ENCODE results near the gene HIF1AN.

Gene HIF1AN

DNA sequence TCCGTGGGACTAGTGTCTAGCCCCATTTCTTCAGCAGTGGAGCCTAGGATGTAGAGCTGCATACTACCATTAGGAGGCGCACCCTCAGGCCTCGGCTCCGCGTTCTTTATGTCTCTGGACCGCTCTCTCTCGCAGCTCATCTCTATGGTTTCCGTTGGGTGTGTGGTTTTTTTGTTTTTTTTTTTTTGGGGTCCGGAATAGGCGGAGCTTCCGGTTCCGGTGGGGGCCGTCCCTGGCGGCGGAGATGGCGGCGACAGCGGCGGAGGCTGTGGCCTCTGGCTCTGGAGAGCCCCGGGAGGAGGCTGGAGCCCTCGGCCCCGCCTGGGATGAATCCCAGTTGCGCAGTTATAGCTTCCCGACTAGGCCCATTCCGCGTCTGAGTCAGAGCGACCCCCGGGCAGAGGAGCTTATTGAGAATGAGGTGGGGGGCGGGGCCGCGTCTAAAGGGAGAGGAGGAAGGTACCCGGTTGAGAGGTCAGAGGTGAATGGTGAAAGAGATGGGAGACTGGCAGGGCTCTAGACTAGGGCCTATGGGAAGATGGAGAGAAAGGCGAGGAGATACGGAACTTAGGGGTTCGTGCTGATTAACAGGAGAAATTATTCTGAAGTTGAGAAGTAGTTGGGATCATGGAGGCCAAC, at the start of gene HIF1AN:
TSS of gene HIF1AN (plus strand) at position 229 of the 639 bp plus-strand sequence. CDS start at position 245, 16 bp downstream.
- peak; percentile 85 for DNase-seq (ENCODE audit: low read depth)

DNA sequence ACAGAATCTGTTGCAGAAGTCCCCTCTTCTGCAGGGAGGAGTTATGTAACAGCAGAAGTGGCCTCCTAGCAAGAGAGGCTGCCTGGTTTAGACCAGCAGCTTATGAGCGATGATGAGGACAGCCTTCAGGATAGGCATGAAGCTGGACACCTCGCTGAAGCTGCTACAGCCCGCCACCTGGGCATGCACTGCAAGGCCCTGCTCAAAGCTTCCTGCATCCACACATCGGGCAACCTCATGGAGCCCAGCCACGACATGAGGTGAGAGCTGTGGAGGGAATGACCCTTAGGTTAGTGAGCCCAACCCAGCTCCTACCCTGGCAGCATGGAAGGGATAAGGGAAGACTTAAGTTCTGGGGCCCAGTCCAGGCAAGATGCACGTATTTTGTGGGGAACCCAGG, 48.2 kb upstream of the HIF1AN start:
- no peak for DNase-seq (ENCODE audit: low read depth)

DNA sequence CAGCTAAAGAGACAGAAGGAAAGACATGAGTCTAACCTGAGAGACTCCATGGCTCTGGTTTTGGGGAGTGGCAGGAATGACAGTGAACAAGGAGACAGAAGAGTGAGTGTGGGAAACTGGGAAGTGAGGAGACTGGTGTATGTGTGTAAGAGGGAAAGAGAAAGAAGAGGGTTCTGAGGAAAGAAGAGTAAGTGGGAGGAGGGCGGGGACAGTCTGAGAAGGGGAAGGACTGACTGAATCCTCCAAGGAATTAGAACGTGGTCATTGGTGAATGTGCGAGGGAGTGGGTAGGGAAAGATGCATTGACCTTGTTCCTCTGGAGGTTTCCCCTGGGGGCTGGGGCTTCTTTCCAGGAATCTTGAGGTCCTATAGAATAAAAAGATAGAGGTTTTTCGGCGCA, 46.3 kb upstream of the HIF1AN start:
- no peak for DNase-seq (ENCODE audit: low read depth)

DNA sequence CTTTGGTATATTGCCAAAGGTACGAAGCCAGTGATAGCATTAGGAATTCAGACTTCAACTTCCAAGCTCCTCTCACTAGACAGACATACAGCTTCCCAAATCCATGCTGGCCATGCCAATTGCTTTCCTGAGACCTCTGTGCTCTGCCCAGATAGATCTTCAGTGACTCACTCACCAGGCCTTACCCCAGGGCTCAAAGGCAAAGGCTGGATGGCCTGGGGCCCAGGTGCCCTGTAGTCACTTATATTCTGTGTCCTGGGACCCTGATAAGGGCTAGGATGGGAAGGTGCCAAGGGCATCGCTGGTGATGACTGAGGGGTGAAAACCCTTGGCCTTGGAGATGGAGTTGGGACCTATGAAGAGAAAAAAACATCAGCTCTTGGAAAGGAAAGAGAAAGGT, 45.2 kb upstream of the HIF1AN start:
- DNase-seq (ENCODE audit: low read depth): no peak

DNA sequence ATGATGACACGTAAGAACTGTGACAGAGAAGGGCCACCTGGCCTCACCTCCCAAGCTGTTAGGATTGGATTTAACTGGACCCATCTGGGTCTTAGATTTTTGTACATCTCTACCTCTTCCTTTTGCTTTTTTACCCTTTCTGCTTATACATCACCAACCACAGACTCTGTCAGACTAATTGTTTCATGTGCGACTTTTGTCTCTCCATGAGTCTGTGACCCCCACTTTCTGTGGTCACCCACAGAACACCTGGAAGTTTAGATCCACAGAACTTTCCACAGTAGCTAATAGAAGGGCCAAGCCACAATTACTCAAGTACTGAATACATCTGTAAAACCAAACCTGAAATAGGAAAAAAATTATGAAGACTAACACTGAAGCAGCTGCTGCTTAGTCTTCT, 39.2 kb upstream of the HIF1AN start:
- no peak for DNase-seq (ENCODE audit: low read depth)

DNA sequence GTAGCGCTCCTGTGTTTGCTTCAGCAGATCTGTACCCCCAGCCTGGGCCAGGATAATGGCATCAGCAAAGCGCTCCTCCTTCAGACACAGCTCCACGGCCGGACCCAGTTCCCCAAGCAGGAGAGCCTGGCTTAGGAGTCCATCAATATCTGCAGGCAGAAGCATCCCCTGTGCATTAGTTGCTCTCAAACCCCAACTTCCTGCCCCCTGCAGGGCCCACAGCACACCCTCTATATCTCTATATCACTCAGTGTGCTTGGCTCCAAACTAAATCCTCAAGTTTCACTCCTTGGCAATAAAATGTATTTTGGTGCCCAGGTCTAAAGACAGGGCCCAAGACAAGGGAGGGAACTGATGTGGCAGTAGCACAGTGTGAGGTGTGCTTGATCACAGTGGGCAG, 37.7 kb upstream of the HIF1AN start:
- DNase-seq (ENCODE audit: low read depth): no peak

DNA sequence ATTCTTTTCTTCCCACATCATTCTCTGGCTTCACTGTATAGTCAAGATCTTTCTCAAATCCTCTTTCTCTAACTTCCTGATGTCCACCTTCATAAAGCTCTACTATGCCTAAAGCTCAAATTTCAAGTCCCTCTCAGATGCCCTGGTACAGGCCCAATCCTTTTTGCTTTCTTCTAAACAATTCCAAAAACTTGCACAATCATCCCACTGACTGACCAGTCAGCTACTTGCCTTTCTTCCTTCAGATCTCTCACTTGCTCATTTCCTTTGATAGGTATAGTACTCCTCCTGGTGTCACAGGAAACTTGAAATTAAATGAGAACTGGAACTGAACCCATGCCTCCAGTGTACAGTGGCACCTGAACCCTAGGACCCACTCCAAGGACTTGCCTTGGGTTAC, 34.3 kb upstream of the HIF1AN start:
- no peak for DNase-seq (ENCODE audit: low read depth)

DNA sequence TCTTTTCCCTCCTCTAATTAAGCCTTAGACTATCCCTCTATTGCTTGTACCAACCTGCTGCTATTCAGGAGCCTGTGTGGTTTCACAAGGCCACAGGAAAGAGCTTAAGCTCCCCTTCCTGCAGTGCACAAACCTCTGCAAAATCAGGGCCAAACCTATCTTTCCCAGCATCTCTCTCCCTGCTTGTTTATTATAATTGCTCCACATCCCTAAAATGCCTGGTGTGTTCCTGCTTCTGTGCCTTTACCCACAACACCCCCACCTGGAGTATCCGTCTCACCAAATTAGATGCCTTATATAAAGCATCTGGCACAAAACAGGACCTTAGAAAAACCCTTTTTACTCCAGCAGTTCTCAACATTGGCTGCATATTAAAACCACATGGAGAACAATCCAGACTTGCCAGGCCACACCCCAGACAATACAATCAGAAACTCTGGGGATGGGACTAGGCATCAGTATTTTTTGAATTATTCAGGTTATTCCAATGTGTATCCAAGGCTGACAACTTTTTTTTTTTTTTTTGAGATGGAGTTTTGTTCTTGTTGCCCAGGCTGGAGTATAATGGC, 32.7 kb upstream of the HIF1AN start:
- DNase-seq (ENCODE audit: low read depth): no peak

DNA sequence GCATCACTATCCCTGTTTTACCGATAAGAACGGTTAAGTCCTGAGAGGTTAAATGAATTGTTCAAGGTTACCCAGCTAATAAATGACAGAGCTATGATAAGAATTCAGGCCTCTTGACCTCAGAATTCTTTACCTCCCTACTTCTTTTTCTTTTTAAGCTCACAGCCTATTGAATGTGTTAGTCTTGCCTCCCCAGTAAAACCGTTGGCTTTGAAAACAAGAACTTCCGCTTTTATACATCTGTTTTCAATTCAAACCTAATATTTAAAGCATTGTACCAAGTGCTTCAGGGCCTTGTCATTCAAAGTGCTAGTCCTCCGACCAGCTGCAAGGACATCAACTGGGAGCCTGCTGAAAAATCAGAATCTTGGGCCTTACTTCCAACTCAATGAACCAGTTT, 31.6 kb upstream of the HIF1AN start:
- no peak for DNase-seq (ENCODE audit: low read depth)

DNA sequence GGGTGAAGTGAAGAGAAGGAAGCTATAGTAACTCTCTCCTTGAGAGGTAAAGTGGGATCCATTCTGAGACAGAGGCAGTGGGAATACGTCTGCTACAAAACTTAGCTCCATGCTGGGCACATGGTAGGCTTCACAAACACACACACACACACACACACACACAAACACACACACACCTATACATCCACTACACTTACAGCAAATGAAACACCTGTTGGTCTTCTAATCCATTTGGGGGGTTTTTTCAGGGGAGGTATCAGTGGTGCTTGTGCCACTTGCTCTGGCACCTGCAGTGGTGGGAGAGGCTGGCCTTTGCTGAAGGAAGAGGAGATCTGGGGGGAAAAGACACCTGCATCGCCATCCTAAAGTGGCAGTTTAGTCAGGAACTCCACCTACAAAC, 30.6 kb upstream of the HIF1AN start:
- no peak for DNase-seq (ENCODE audit: low read depth)

DNA sequence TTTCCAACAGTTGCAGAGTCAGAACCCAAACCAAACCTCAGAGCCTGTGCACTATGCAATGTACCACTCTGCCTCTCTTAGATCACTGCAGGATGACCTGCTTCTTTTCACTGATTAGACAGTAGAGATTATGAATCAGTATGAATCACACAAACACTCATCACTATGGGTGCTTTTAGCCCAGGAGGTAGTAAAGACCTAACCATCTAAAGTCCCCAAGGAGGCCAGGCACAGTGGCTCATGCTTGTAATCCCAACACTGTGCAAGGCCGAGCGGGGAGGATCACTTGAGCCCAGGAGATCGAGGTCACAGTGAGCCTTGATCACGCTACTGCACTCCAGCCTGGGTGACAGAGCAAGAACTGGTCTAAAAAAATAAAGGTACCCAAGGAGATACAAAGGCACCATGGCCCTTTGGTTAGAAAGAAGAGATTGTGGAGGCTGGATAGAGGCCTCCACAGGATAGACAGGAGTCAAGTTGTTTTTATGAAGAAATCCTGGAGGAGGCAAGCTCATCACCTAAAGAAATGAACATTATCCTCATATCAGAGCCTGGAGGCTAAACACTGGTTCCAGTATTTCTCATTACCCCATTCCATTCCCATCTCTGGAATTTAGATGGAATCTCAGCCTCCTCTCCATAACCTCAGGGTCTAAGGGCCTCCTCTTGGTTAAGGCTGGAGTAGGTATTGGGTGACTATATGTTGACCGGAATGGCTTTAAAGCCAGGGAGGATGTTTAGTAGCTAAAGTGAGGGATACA, 29.0 kb upstream of the HIF1AN start:
- DNase-seq (ENCODE audit: low read depth): no peak

DNA sequence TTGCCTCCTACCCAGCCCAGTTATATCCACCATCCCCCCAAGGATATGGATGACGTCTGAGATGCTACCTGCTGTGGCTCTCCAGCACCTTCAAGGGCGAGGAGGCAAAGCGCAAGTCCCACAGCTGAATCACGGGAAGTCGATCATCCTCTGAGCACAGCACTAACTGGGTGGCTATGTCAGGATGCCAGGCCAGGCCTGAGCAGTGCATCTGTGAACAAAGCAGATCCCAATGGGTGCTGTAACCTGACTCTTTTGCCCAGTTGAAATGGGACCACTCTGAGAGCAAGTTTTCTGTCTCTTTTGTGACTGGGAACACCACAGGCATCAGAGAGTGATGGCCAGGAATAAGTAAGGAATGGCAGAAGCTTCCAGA, 28.4 kb upstream of the HIF1AN start:
- DNase-seq (ENCODE audit: low read depth): no peak

DNA sequence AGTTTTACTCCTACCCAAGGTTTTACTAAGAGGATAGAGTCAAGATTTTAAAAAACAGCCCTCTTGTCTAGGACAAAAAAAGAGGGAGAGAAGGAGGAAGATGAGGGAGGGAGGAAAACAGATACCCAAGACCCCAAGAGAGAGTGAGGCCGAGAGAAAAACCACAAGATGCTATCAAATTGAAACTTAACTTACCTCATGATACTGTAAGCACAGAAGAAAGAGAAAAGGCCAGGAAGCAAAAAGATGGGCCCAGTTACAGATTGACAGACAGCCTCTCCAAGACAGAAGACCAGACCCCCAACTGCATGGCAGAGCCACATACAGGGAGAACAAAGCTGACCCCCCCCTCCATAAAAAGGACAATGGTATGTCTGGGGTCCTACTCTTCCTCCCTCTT, 27.5 kb upstream of the HIF1AN start:
- DNase-seq (ENCODE audit: low read depth): no peak

DNA sequence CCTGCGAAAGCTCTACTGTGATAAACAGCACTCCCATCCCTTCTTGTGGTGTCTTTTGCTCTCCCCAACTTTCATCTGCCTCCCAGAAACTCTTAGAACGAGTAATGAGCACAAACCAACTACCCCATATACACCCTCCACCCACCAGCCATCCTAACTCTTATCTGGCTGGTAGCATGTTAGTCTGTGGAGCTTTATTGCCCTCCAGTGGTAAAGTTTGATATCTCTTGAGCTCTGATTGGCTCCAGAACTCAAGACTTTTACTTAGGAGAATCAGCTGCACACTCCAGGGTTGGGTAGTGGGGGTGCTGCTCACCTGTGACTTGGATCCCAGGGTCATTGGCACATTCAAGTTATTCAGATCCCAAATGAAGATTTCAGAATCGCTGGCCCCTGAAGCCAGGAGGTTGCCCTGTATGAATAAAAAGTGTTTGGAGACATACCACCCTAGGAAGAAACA, 27.0 kb upstream of the HIF1AN start:
- no peak for DNase-seq (ENCODE audit: low read depth)

DNA sequence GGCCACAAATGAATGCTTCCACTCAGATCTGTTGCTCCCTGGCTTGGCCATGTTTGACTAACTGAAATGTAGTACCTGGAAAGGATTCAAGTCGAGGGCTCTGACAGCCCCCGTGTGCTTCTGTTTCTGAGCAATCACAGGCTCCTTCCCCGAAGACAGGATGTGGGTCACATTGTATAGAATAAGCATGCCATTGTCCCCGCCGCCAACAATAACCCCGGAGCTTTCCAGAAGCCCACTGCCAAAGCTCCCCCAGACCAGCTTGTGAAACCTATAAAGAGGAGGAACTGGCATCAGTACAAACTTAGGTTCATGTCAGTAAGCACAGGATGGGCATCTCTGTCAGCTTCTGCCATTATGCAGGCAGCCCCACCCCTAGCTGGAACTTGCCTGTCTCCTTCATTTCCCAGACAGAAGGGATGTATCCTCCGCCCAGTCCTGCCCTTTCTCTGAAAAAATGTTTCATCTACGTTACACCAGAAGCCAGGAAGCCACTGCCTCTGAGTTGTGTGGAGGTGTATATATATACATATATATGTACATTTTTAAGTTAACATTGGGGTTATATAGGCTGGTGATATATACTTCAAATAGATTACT, 26.4 kb upstream of the HIF1AN start:
- no peak for DNase-seq (ENCODE audit: low read depth)

DNA sequence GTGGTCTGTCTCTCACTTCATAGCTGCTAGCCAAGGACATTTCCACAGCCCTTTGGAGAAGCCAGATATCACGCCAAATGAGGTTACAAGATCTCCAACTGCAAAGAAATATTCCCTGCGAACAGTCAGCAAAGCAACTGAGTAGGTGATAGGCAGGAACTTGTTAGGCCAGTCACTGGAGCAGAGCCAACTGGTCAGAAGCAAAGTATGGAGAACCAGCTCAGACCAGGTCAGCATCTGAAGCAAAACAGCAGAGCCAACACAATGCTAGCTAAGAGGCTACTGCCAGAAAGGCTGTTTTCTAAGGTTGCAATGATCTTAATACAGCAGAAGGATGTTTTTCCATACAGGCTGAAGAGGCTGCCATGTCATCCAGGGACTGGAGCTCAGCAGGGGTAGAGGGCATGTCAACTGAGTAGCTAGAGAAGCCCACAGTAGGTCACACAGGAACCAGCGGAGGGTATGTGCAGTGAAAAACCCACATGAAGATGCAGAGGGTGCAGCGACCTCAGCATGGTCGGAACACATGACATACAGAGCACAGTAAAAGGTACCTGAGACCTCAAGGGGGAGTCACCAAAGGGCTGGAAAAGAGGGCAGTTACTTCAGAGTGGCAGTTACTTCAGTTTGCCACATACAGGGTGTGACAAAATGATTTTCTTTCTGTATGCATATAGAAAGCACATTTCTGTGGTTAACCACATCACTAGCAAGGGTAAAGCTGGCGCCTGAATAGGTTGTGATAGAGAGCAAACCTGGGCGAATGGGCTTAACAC, 25.0 kb upstream of the HIF1AN start:
- peak; percentile 45 for DNase-seq (ENCODE audit: low read depth)

DNA sequence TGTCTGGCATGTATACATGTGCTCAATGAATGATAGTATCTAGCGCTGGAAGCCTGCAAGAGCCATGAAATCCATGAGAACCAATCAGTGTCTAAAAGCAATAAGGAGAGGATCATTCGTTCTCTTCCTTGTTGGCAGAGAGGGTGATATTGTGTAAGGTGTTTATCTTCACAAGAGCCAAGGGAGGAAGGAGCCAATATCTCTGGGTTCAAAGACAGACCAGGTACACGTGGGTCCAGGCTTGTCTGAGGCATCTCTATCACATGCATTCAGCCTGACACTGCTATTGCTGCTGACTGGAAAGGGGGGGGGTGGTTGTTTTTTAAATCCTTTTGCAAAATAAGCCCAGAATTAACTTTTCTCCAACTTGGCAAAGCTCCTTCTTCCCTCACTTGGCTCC, 20.1 kb upstream of the HIF1AN start:
- no peak for DNase-seq (ENCODE audit: low read depth)

DNA sequence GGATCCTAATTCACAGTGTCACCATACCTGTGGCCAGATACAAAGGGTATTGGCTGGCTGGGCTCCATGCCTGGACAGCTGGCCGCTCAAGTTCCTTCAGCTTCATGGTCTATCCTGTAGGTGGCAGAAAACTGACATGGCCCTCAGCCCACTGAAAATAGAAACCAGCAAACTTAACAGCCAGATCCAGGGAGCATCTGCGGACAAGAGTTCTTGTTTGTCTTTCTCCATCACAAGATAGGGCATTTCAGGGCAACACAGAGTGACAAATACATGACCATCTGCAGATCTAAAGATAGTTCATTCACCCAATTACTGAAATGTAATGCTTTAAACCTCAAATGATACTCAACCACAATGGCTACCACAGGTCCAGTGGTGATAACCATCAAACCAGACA, 18.9 kb upstream of the HIF1AN start:
- DNase-seq (ENCODE audit: low read depth): no peak

DNA sequence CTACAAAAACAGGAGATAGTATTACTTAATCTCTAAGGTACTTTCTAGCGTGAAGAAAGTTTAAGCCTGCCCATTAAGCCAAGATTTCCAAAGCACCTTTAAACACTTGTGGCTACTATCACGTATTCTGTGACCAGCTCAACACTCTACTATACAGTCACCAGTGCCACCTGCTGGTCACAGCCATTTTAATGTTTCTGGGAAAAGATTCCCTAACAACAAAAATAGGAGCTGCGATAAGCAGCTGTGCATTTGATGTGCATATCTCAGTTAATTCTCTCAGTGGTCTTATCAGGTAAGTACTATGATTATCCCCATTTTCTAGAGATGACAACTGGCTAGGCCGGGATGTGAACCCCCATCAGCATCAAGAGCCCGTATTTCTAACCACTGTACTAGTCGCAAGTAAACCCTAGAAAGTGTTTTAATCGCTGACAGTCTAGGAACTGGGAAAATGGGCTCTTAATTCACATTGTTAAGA, 16.9 kb upstream of the HIF1AN start:
- peak; percentile 46 for DNase-seq (ENCODE audit: low read depth)

DNA sequence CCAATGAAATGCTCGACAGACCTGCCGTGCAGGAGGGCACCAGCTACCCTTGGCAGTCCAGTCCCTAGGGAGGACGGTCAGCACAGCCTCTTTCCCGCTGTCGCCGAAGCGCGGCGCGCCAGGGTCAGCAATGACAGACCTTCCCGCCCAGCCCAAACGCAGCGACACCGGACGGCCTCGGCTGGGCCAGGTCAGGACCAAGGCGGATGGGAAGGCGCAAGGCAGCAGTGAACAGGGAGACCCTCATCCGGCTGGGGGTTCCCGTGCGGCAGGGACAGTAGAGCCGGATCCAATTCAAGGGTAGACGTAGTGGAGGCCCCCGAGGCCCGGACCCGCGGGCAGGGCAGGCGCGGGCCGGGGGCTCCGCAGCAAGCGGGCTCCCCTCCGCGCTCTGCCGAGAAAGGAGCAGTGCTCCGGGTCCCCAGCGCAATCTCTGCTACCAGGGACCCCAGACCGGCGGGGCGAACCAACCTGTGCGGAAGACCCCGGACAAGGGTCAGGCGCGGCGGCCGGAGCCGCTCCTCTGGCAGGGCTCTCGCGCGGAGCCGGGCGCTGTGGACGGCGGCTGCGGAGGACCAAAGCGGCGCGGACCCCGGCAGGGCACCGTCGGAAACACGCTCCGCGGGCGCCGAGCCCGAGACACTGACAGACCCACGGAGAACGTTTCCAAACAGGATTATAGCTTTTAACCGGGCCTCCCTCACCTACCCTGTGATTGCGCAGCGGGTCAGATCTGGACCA, 16.3 kb upstream of the HIF1AN start, which contains the start of gene SEC31B:
TSS of gene SEC31B (minus strand) at position 551 of the 741 bp plus-strand sequence. CDS start 2,909 bp downstream, outside the sequence.
- no peak for DNase-seq (ENCODE audit: low read depth)

DNA sequence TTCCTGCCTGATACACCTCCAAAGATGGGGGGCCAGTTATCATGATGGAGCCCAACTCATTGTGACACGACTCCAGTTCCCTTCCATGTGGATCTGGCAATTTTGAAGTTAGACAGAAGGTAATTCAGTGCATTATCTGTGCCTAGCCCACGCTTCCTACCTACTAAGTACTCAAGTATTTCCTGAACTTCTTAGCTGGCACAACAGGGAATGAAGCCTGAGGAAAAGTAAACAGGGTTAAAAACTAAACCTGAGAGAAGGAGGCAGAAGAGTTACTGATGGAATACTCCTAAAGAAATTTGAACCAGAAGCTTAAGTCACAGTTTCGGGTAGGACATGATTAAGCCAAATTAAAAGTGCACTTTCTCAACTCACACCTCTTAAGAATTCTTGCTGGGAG, 14.9 kb upstream of the HIF1AN start:
- DNase-seq (ENCODE audit: low read depth): no peak

Measured in activated gamma-delta T cell treated with anti-CD3 and anti-CD28 coated beads, Interleukin-2, amount 50 U/mL, for 16 hours (primary cell).